Measurements from ENCODE around the gene FOXO4.
A peak's percentile ranks its signal among the peaks of the same experiment; 100 is the strongest.

The FOXO4 gene

GRCh38 chrX:71128915-71129765 lies 33.5 kb downstream of the FOXO4 start:
- TF ChIP-seq PAX5 (IDR thresholded peaks at IDR 0.05; ENCODE audit: insufficient read depth, low read length, severe bottlenecking) (no peak), POLR2AphosphoS5 (IDR thresholded peaks at IDR 0.05; ENCODE audit: low read depth, low read length) (no peak), POLR2A (IDR thresholded peaks at IDR 0.05; ENCODE audit: low read depth, low read length) (no peak), POU2F2 (IDR thresholded peaks at IDR 0.05; ENCODE audit: low read depth, low read length) (no peak), SPI1 (IDR thresholded peaks at IDR 0.05; ENCODE audit: low read depth, low read length) (no peak)
- DNase-seq (ENCODE audit: insufficient read length, low spot score) (no peak), FAIRE-seq (peak; percentile 84)

- TF ChIP-seq POLR2A (IDR thresholded peaks at IDR 0.05; ENCODE audit: low read depth, low read length) (no peak), PAX5 (IDR thresholded peaks at IDR 0.05; ENCODE audit: insufficient read depth, low read length, severe bottlenecking) (no peak), POLR2AphosphoS5 (IDR thresholded peaks at IDR 0.05; ENCODE audit: low read depth, low read length) (no peak), TAF1 (IDR thresholded peaks at IDR 0.05; ENCODE audit: low read depth, low read length) (no peak), POU2F2 (IDR thresholded peaks at IDR 0.05; ENCODE audit: low read depth, low read length) (no peak), SPI1 (IDR thresholded peaks at IDR 0.05; ENCODE audit: low read depth, low read length) (no peak)
- no peak for FAIRE-seq
- DNase-seq (ENCODE audit: insufficient read length, low spot score), result no peak
Measured at GRCh38 chrX:71131510-71131909, 35.9 kb downstream of the FOXO4 start.

GRCh38 chrX:71140440-71140839 lies 44.8 kb downstream of the FOXO4 start:
- no peak for FAIRE-seq
- no peak for DNase-seq (ENCODE audit: insufficient read length, low spot score)
- TF ChIP-seq TAF1 (IDR thresholded peaks at IDR 0.05; ENCODE audit: low read depth, low read length) (no peak), PAX5 (IDR thresholded peaks at IDR 0.05; ENCODE audit: insufficient read depth, low read length, severe bottlenecking) (no peak), SPI1 (IDR thresholded peaks at IDR 0.05; ENCODE audit: low read depth, low read length) (no peak), POLR2AphosphoS5 (IDR thresholded peaks at IDR 0.05; ENCODE audit: low read depth, low read length) (no peak), POU2F2 (IDR thresholded peaks at IDR 0.05; ENCODE audit: low read depth, low read length) (no peak), POLR2A (IDR thresholded peaks at IDR 0.05; ENCODE audit: low read depth, low read length) (no peak)

- DNase-seq (ENCODE audit: insufficient read length, low spot score), result no peak
- no peak for TF ChIP-seq POU2F2 (IDR thresholded peaks at IDR 0.05; ENCODE audit: low read depth, low read length)
- no peak for TF ChIP-seq SPI1 (IDR thresholded peaks at IDR 0.05; ENCODE audit: low read depth, low read length)
- TF ChIP-seq POLR2AphosphoS5 (IDR thresholded peaks at IDR 0.05; ENCODE audit: low read depth, low read length), result no peak
- no peak for TF ChIP-seq TAF1 (IDR thresholded peaks at IDR 0.05; ENCODE audit: low read depth, low read length)
- TF ChIP-seq POLR2A (IDR thresholded peaks at IDR 0.05; ENCODE audit: low read depth, low read length), result no peak
- TF ChIP-seq PAX5 (IDR thresholded peaks at IDR 0.05; ENCODE audit: insufficient read depth, low read length, severe bottlenecking), result no peak
- FAIRE-seq, result no peak
Measured at GRCh38 chrX:71143508-71143907, 47.9 kb downstream of the FOXO4 start.

- no peak for DNase-seq (ENCODE audit: insufficient read length, low spot score)
- TF ChIP-seq SPI1 (IDR thresholded peaks at IDR 0.05; ENCODE audit: low read depth, low read length) (no peak), POLR2AphosphoS5 (IDR thresholded peaks at IDR 0.05; ENCODE audit: low read depth, low read length) (no peak), PAX5 (IDR thresholded peaks at IDR 0.05; ENCODE audit: insufficient read depth, low read length, severe bottlenecking) (no peak), POLR2A (IDR thresholded peaks at IDR 0.05; ENCODE audit: low read depth, low read length) (no peak), TAF1 (IDR thresholded peaks at IDR 0.05; ENCODE audit: low read depth, low read length) (no peak), POU2F2 (IDR thresholded peaks at IDR 0.05; ENCODE audit: low read depth, low read length) (no peak)
- FAIRE-seq, result no peak
Measured at GRCh38 chrX:71144651-71145050, 49.0 kb downstream of the FOXO4 start, which contains the start of gene NLGN3. TSS of gene NLGN3 (plus strand) at chrX:71144841. CDS start at chrX:71147750, 2,909 bp downstream.

GRCh38 chrX:71147496-71148277 lies 52.0 kb downstream of the FOXO4 start:
- FAIRE-seq (peak; percentile 38), DNase-seq (ENCODE audit: insufficient read length, low spot score) (no peak)
- TF ChIP-seq POLR2A (IDR thresholded peaks at IDR 0.05; ENCODE audit: low read depth, low read length) (no peak), TAF1 (IDR thresholded peaks at IDR 0.05; ENCODE audit: low read depth, low read length) (no peak), SPI1 (IDR thresholded peaks at IDR 0.05; ENCODE audit: low read depth, low read length) (no peak), PAX5 (IDR thresholded peaks at IDR 0.05; ENCODE audit: insufficient read depth, low read length, severe bottlenecking) (no peak), POU2F2 (IDR thresholded peaks at IDR 0.05; ENCODE audit: low read depth, low read length) (no peak), POLR2AphosphoS5 (IDR thresholded peaks at IDR 0.05; ENCODE audit: low read depth, low read length) (no peak)

- no peak for TF ChIP-seq TAF1 (IDR thresholded peaks at IDR 0.05; ENCODE audit: low read depth, low read length)
- no peak for TF ChIP-seq POLR2A (IDR thresholded peaks at IDR 0.05; ENCODE audit: low read depth, low read length)
- TF ChIP-seq POU2F2 (IDR thresholded peaks at IDR 0.05; ENCODE audit: low read depth, low read length), result no peak
- TF ChIP-seq POLR2AphosphoS5 (IDR thresholded peaks at IDR 0.05; ENCODE audit: low read depth, low read length), result no peak
- DNase-seq (ENCODE audit: insufficient read length, low spot score), result no peak
- no peak for FAIRE-seq
Measured at GRCh38 chrX:71148278-71148663, 52.6 kb downstream of the FOXO4 start.

- FAIRE-seq (no peak), DNase-seq (ENCODE audit: insufficient read length, low spot score) (no peak)
- no peak for TF ChIP-seq SPI1 (IDR thresholded peaks at IDR 0.05; ENCODE audit: low read depth, low read length)
- no peak for TF ChIP-seq TAF1 (IDR thresholded peaks at IDR 0.05; ENCODE audit: low read depth, low read length)
- TF ChIP-seq PAX5 (IDR thresholded peaks at IDR 0.05; ENCODE audit: insufficient read depth, low read length, severe bottlenecking), result no peak
- TF ChIP-seq POU2F2 (IDR thresholded peaks at IDR 0.05; ENCODE audit: low read depth, low read length), result no peak
- TF ChIP-seq POLR2A (IDR thresholded peaks at IDR 0.05; ENCODE audit: low read depth, low read length), result no peak
- TF ChIP-seq POLR2AphosphoS5 (IDR thresholded peaks at IDR 0.05; ENCODE audit: low read depth, low read length), result no peak
Measured at GRCh38 chrX:71151366-71151765, 55.7 kb downstream of the FOXO4 start.
